Activated CD4-positive, alpha-beta T cell treated with anti-CD3 and anti-CD28 coated beads, Interleukin-2, amount 10 ng/mL, durations not matched to agents 7 days and 5 days (primary cell): ENCODE measurements around the gene CADPS2. TPM values are rescaled to one million over a fixed set of nuclear protein-coding genes. Genes with fewer than 3 reads are reported as not detected.

Source experiments
- CTCF ChIA-PET: fragments of 350-600 bp; sonication (Branson Sonifier 250); formaldehyde crosslinking; loops from one replicate; lab custom pipeline; 2021; ENCODE audit warnings: antibody characterized with exemption; lab: Charles Lee
- POLR2A ChIA-PET: fragments of 350-600 bp; sonication (Branson Sonifier 250); formaldehyde crosslinking; loops from one replicate; lab custom pipeline; 2021; ENCODE audit warnings: antibody characterized with exemption; lab: Charles Lee
- DNase-seq: peaks from one replicate; pipeline ENCODE4 v3.0.0-alpha.2; 2020
- H3K27ac Mint-ChIP-seq: one replicate; pipeline ENCODE4 v1.8.0; 2021; ENCODE audit warnings: mild to moderate bottlenecking, moderate library complexity, mixed read lengths
- H3K27me3 Mint-ChIP-seq: one replicate; pipeline ENCODE4 v1.8.0; 2021; ENCODE audit warnings: mixed read lengths
- H3K36me3 Mint-ChIP-seq: one replicate; pipeline ENCODE4 v1.8.0; 2021; ENCODE audit warnings: low read depth, mixed read lengths
- H3K4me1 Mint-ChIP-seq: one replicate; pipeline ENCODE4 v1.8.0; 2021; ENCODE audit warnings: mixed read lengths
- H3K4me3 Mint-ChIP-seq: one replicate; pipeline ENCODE4 v1.8.0; 2021; ENCODE audit warnings: mild to moderate bottlenecking, moderate library complexity, mixed read lengths
- H3K9me3 Mint-ChIP-seq: one replicate; pipeline ENCODE4 v1.8.0; 2021; ENCODE audit warnings: mixed read lengths
- total RNA-seq, 2 experiments: library from RNA; stranded (reverse); gene quantifications; one replicate each; pipeline ENCODE4 v1.2.3, GENCODE V29; 2021

The CADPS2 gene
- total RNA-seq, 2 experiments from 2014 or later: not detected

GRCh38 chr7:122532406-122533269 lies 353.6 kb downstream of the CADPS2 start:
- H3K27me3 Mint-ChIP-seq: no peaks in the 10 kb centered on the region
- CTCF ChIA-PET: no interaction called here
- POLR2A ChIA-PET: interaction anchor here (0.6 kb wide), 1 partner anchor 315 kb away, joined by 4 read pairs; no protein-coding TSS in a partner anchor
- no peaks in the 10 kb centered on the region for H3K4me1 Mint-ChIP-seq
- H3K9me3 Mint-ChIP-seq: no peaks in the 10 kb centered on the region
- H3K27ac Mint-ChIP-seq: no peak overlapping the region
- DNase-seq: no peak
- no peak overlapping the region for H3K4me3 Mint-ChIP-seq
- H3K36me3 Mint-ChIP-seq: no peaks in the 10 kb centered on the region

GRCh38 chr7:122528879-122529481 lies 357.3 kb downstream of the CADPS2 start:
- POLR2A ChIA-PET: no interaction called here

GRCh38 chr7:122525355-122525754 lies 360.9 kb downstream of the CADPS2 start:
- POLR2A ChIA-PET: no interaction called here
- Mint-ChIP-seq H3K4me3 (no peak overlapping the region), H3K27ac (no peak overlapping the region), H3K27me3 (no peaks in the 10 kb centered on the region), H3K4me1 (no peaks in the 10 kb centered on the region), H3K9me3 (no peaks in the 10 kb centered on the region), H3K36me3 (no peaks in the 10 kb centered on the region)
- no peak for DNase-seq
- CTCF ChIA-PET: no interaction called here

More at GRCh38 chr7:122528879-122529481, 357.3 kb downstream of the CADPS2 start:
- Mint-ChIP-seq H3K27ac (no peak overlapping the region), H3K36me3 (no peaks in the 10 kb centered on the region), H3K4me1 (no peaks in the 10 kb centered on the region), H3K9me3 (no peaks in the 10 kb centered on the region), H3K4me3 (no peak overlapping the region), H3K27me3 (no peaks in the 10 kb centered on the region)
- CTCF ChIA-PET: no interaction called here
- no peak for DNase-seq

- ChIA-PET POLR2A (no interaction called here), CTCF (no interaction called here)
- Mint-ChIP-seq H3K27me3 (no peaks in the 10 kb centered on the region), H3K27ac (no peak overlapping the region), H3K4me1 (no peaks in the 10 kb centered on the region), H3K4me3 (no peak overlapping the region), H3K36me3 (no peaks in the 10 kb centered on the region), H3K9me3 (no peaks in the 10 kb centered on the region)
- DNase-seq: no peak
These were observed 364.5 kb downstream of the CADPS2 start for GRCh38 chr7:122521767-122522166.

- H3K36me3 Mint-ChIP-seq: no peaks in the 10 kb centered on the region
These were observed 365.2 kb downstream of the CADPS2 start for GRCh38 chr7:122520971-122521555.

GRCh38 chr7:122518488-122518887 lies 367.8 kb downstream of the CADPS2 start:
- no peak for DNase-seq
- no peaks in the 10 kb centered on the region for H3K27me3 Mint-ChIP-seq
- ChIA-PET POLR2A (no interaction called here), CTCF (no interaction called here)
- H3K27ac Mint-ChIP-seq: no peak overlapping the region
- no peaks in the 10 kb centered on the region for H3K9me3 Mint-ChIP-seq
- H3K4me3 Mint-ChIP-seq: no peak overlapping the region
- H3K4me1 Mint-ChIP-seq: no peaks in the 10 kb centered on the region
- H3K36me3 Mint-ChIP-seq: no peaks in the 10 kb centered on the region

More at GRCh38 chr7:122520971-122521555, 365.2 kb downstream of the CADPS2 start:
- H3K27ac Mint-ChIP-seq: no peak overlapping the region
- H3K9me3 Mint-ChIP-seq: no peaks in the 10 kb centered on the region
- no peaks in the 10 kb centered on the region for H3K27me3 Mint-ChIP-seq
- POLR2A ChIA-PET: no interaction called here
- CTCF ChIA-PET: no interaction called here
- H3K4me3 Mint-ChIP-seq: no peak overlapping the region
- H3K4me1 Mint-ChIP-seq: no peaks in the 10 kb centered on the region
- no peak for DNase-seq

- POLR2A ChIA-PET: no interaction called here
- H3K27ac Mint-ChIP-seq: no peak overlapping the region
- H3K4me3 Mint-ChIP-seq: no peak overlapping the region
- no peaks in the 10 kb centered on the region for H3K4me1 Mint-ChIP-seq
- no peaks in the 10 kb centered on the region for H3K27me3 Mint-ChIP-seq
- no peaks in the 10 kb centered on the region for H3K36me3 Mint-ChIP-seq
- CTCF ChIA-PET: no interaction called here
- no peak for DNase-seq
- H3K9me3 Mint-ChIP-seq: no peaks in the 10 kb centered on the region
These were observed 368.7 kb downstream of the CADPS2 start for GRCh38 chr7:122517576-122517975.

GRCh38 chr7:122515404-122515803 lies 370.9 kb downstream of the CADPS2 start:
- Mint-ChIP-seq H3K36me3 (no peaks in the 10 kb centered on the region), H3K9me3 (no peaks in the 10 kb centered on the region), H3K27me3 (no peaks in the 10 kb centered on the region), H3K4me3 (no peak overlapping the region), H3K27ac (no peak overlapping the region), H3K4me1 (no peaks in the 10 kb centered on the region)
- no peak for DNase-seq
- ChIA-PET POLR2A (no interaction called here), CTCF (no interaction called here)

GRCh38 chr7:122511268-122511667 lies 375.0 kb downstream of the CADPS2 start:
- POLR2A ChIA-PET: no interaction called here
- DNase-seq: no peak
- no peak overlapping the region for H3K4me3 Mint-ChIP-seq
- CTCF ChIA-PET: no interaction called here
- H3K9me3 Mint-ChIP-seq: no peaks in the 10 kb centered on the region
- no peaks in the 10 kb centered on the region for H3K27me3 Mint-ChIP-seq
- H3K36me3 Mint-ChIP-seq: no peaks in the 10 kb centered on the region
- H3K27ac Mint-ChIP-seq: no peak overlapping the region
- H3K4me1 Mint-ChIP-seq: no peaks in the 10 kb centered on the region

GRCh38 chr7:122507591-122507990 lies 378.7 kb downstream of the CADPS2 start:
- H3K9me3 Mint-ChIP-seq: no peaks in the 10 kb centered on the region
- H3K36me3 Mint-ChIP-seq: no peaks in the 10 kb centered on the region
- H3K27ac Mint-ChIP-seq: no peak overlapping the region
- H3K27me3 Mint-ChIP-seq: no peaks in the 10 kb centered on the region
- DNase-seq: no peak
- POLR2A ChIA-PET: no interaction called here
- H3K4me1 Mint-ChIP-seq: no peaks in the 10 kb centered on the region
- CTCF ChIA-PET: interaction anchor here (0.6 kb wide), 1 partner anchor 1033 kb away, joined by 3 read pairs; no protein-coding TSS in a partner anchor
- H3K4me3 Mint-ChIP-seq: no peak overlapping the region

GRCh38 chr7:122492007-122492406 lies 394.3 kb downstream of the CADPS2 start:
- Mint-ChIP-seq H3K27me3 (no peaks in the 10 kb centered on the region), H3K36me3 (no peaks in the 10 kb centered on the region), H3K4me3 (no peak overlapping the region), H3K9me3 (no peaks in the 10 kb centered on the region), H3K4me1 (no peaks in the 10 kb centered on the region), H3K27ac (no peak overlapping the region)
- POLR2A ChIA-PET: no interaction called here
- DNase-seq: no peak
- CTCF ChIA-PET: no interaction called here

GRCh38 chr7:122488241-122488640 lies 398.0 kb downstream of the CADPS2 start:
- H3K36me3 Mint-ChIP-seq: no peaks in the 10 kb centered on the region
- H3K27me3 Mint-ChIP-seq: no peaks in the 10 kb centered on the region
- no peaks in the 10 kb centered on the region for H3K4me1 Mint-ChIP-seq
- no peak for DNase-seq
- CTCF ChIA-PET: interaction anchor here (1.0 kb wide), 1 partner anchor 11 kb away, joined by 4 read pairs; no protein-coding TSS in a partner anchor
- H3K4me3 Mint-ChIP-seq: no peak overlapping the region
- H3K27ac Mint-ChIP-seq: no peak overlapping the region
- POLR2A ChIA-PET: no interaction called here
- H3K9me3 Mint-ChIP-seq: no peaks in the 10 kb centered on the region

GRCh38 chr7:122487131-122487530 lies 399.1 kb downstream of the CADPS2 start:
- Mint-ChIP-seq H3K36me3 (no peaks in the 10 kb centered on the region), H3K4me3 (no peak overlapping the region), H3K9me3 (no peaks in the 10 kb centered on the region), H3K4me1 (no peaks in the 10 kb centered on the region), H3K27ac (no peak overlapping the region), H3K27me3 (no peaks in the 10 kb centered on the region)
- ChIA-PET POLR2A (no interaction called here), CTCF (no interaction called here)
- no peak for DNase-seq
